ENCODE data around the gene LENG1. TPM values are rescaled to one million over a fixed set of nuclear protein-coding genes. Genes with fewer than 3 reads are reported as not detected.

Gene LENG1
- total RNA-seq, 1 experiment from 2014 or later, result 8.2 TPM

DNA sequence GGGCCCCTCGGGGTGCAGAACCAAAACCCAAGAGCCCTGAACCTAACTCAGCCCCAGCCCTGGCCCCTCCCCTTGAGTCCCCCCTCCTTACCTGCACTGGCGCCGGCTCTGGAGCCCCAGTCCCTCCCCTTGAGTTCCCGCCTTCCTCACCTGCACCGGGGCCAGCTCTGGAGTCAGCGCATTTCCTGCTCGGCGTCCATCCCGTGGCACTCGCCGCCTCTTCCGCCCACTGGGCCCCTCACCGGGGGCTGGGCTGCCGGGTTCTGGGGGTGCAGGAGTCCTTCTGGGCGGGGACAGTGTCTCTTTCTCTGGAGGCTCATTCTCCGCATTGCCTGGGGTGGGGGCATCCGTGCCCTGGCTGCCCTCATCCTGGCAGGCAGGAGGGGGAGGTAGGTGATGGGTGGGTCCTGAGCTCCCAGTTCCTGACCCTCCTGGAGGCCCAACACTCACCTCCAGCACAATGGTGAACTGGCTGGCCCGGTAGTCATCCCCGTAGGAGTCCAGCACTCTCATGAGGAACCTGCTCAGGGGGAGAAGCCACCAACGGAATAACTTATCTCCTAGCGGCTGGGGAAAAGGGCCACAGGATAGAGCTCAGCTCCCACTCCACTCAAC, 51.5 kb downstream of the LENG1 start:
- DNase-seq (ENCODE audit: unreplicated experiment), result no peak
- TF ChIP-seq CTCF (IDR thresholded peaks at IDR 0.05; ENCODE audit: unreplicated experiment), result no peak
- ChIA-PET CTCF (interaction anchor here (0.5 to 0.9 kb wide), 3 partner anchors 17 to 1525 kb away, joined by 3 to 5 read pairs (median 5); partner anchors contain the start of gene MBOAT7), POLR2A (no interaction called here)
- BruUV-seq (replicated peaks), result no TSS peak
- Mint-ChIP-seq H3K27ac (ENCODE audit: low read depth, unreplicated experiment) (no peak overlapping the region), H3K27me3 (ENCODE audit: insufficient read depth, unreplicated experiment) (no peaks in the 10 kb centered on the region), H3K4me1 (ENCODE audit: insufficient read depth, unreplicated experiment) (peaks cover 11% of the 10 kb centered on the region), H3K36me3 (ENCODE audit: insufficient read depth, unreplicated experiment) (peaks cover 71% of the 10 kb centered on the region), H3K9me3 (ENCODE audit: unreplicated experiment) (no peaks in the 10 kb centered on the region), H3K4me3 (ENCODE audit: unreplicated experiment) (no peak overlapping the region)
- intact Hi-C loops (cut with micrococcal nuclease), result loop anchor here (10.0 kb wide), 1 partner anchor 243 kb away; the partner anchor contains the start of gene MYADM

GRCh38 chr19:54106716-54107115, 52.8 kb downstream of the LENG1 start:
- ChIA-PET CTCF (interaction anchor here (0.6 to 0.7 kb wide), 2 partner anchors 80 to 255 kb away, joined by 3 read pairs; no protein-coding TSS in a partner anchor), POLR2A (interaction anchor here (2.1 to 2.5 kb wide), 2 partner anchors 9 to 30 kb away, joined by 4 to 11 read pairs; partner anchors contain the start of genes PRPF31 and TFPT)
- no TSS peak for BruUV-seq (replicated peaks)
- intact Hi-C loops (cut with micrococcal nuclease), result loop anchor here (10.0 kb wide), 1 partner anchor 242 kb away; the partner anchor contains the start of gene MYADM
- peaks cover 61% of the 10 kb centered on the region for H3K36me3 Mint-ChIP-seq (ENCODE audit: insufficient read depth, unreplicated experiment)
- no peaks in the 10 kb centered on the region for H3K27me3 Mint-ChIP-seq (ENCODE audit: insufficient read depth, unreplicated experiment)
- no peak overlapping the region for H3K27ac Mint-ChIP-seq (ENCODE audit: low read depth, unreplicated experiment)
- no peak for DNase-seq (ENCODE audit: unreplicated experiment)
- H3K4me3 Mint-ChIP-seq (ENCODE audit: unreplicated experiment), result no peak overlapping the region
- H3K9me3 Mint-ChIP-seq (ENCODE audit: unreplicated experiment), result no peaks in the 10 kb centered on the region
- no peak for TF ChIP-seq CTCF (IDR thresholded peaks at IDR 0.05; ENCODE audit: unreplicated experiment)
- peaks cover 11% of the 10 kb centered on the region for H3K4me1 Mint-ChIP-seq (ENCODE audit: insufficient read depth, unreplicated experiment)

- DNase-seq (ENCODE audit: unreplicated experiment), result no peak
- no TSS peak for BruUV-seq (replicated peaks)
- Mint-ChIP-seq H3K27me3 (ENCODE audit: insufficient read depth, unreplicated experiment) (no peaks in the 10 kb centered on the region), H3K9me3 (ENCODE audit: unreplicated experiment) (no peaks in the 10 kb centered on the region), H3K4me3 (ENCODE audit: unreplicated experiment) (peak overlapping the region; percentile 16), H3K4me1 (ENCODE audit: insufficient read depth, unreplicated experiment) (peaks cover 11% of the 10 kb centered on the region), H3K36me3 (ENCODE audit: insufficient read depth, unreplicated experiment) (peaks cover 54% of the 10 kb centered on the region), H3K27ac (ENCODE audit: low read depth, unreplicated experiment) (peak overlapping the region; percentile 37)
- POLR2A ChIA-PET, result interaction anchor here (2.1 to 2.5 kb wide), 2 partner anchors 10 to 31 kb away, joined by 4 to 11 read pairs; partner anchors contain the start of genes PRPF31 and TFPT
- CTCF ChIA-PET, result no interaction called here
- intact Hi-C loops (cut with micrococcal nuclease), result loop anchor here (10.0 kb wide), 1 partner anchor 241 kb away; the partner anchor contains the start of gene MYADM
- no peak for TF ChIP-seq CTCF (IDR thresholded peaks at IDR 0.05; ENCODE audit: unreplicated experiment)
These were observed 53.7 kb downstream of the LENG1 start for GRCh38 chr19:54105796-54106195.

Other genes with a start within 250 kb of the LENG1 start
- 0.16 TPM in 1 of 2 replicates, not detected in the other for gene CACNG8, start 196.8 kb downstream of the LENG1 start, total RNA-seq (2022)
- gene CACNG6, start 168.1 kb downstream of the LENG1 start, total RNA-seq (2022), result not detected in 2 replicates
- not detected in 2 replicates for gene VSTM1, start 95.8 kb downstream of the LENG1 start, total RNA-seq (2022)
- gene TARM1, start 78.4 kb downstream of the LENG1 start, total RNA-seq (2022), result not detected in 2 replicates
- gene OSCAR, start 58.9 kb downstream of the LENG1 start, total RNA-seq (2022), result 2.9 and 9.2 TPM in 2 replicates
- 111 and 128 TPM in 2 replicates for gene NDUFA3, start 56.9 kb downstream of the LENG1 start, total RNA-seq (2022)
- gene TFPT, start 44.1 kb downstream of the LENG1 start, total RNA-seq (2022), result 15.6 and 22.8 TPM in 2 replicates
- gene PRPF31, start 44.0 kb downstream of the LENG1 start, total RNA-seq (2022), result 52.8 and 59.7 TPM in 2 replicates
- gene CNOT3, start 22.0 kb downstream of the LENG1 start, total RNA-seq (2022), result 63.2 and 80.5 TPM in 2 replicates
- gene TMC4, start 13.4 kb upstream of the LENG1 start, total RNA-seq (2022), result 3.7 and 6.1 TPM in 2 replicates
- 43.8 and 49.5 TPM in 2 replicates for gene MBOAT7, start 29.9 kb upstream of the LENG1 start, total RNA-seq (2022)
- gene TSEN34, start 31.6 kb upstream of the LENG1 start, total RNA-seq (2022), result 28.0 and 40.1 TPM in 2 replicates
- 1,356 and 1,735 TPM in 2 replicates for gene RPS9, start 41.1 kb upstream of the LENG1 start, total RNA-seq (2022)
- gene LILRB3, start 63.3 kb upstream of the LENG1 start, total RNA-seq (2022), result not detected in 2 replicates
- gene LILRA6, start 83.1 kb upstream of the LENG1 start, total RNA-seq (2022), result not detected in 2 replicates
- gene LILRB5, start 97.6 kb upstream of the LENG1 start, total RNA-seq (2022), result not detected in 2 replicates
- not detected in 2 replicates for gene LILRB2, start 121.4 kb upstream of the LENG1 start, total RNA-seq (2022)
- gene LILRA5, start 153.4 kb upstream of the LENG1 start, total RNA-seq (2022), result not detected in 2 replicates
- not detected in 2 replicates for gene LILRA4, start 179.4 kb upstream of the LENG1 start, total RNA-seq (2022)
- not detected in 2 replicates for gene LAIR1, start 205.2 kb upstream of the LENG1 start, total RNA-seq (2022)